GM18873 (cell line): Measurements from ENCODE around the gene MADD.

Source experiments
- ATAC-seq: cut with Tn5 transposase; IDR thresholded peaks from one replicate; pipeline ENCODE4 v1.9.1; 2021; ENCODE audit warnings: mild to moderate bottlenecking, moderate library complexity, moderate number of reproducible peaks; ENCODE audit not compliant: unreplicated experiment, low FRiP score

MADD gene

GRCh38 chr11:47336595-47336994 is 66.7 kb downstream of the MADD start:
- no peak for ATAC-seq

DNA sequence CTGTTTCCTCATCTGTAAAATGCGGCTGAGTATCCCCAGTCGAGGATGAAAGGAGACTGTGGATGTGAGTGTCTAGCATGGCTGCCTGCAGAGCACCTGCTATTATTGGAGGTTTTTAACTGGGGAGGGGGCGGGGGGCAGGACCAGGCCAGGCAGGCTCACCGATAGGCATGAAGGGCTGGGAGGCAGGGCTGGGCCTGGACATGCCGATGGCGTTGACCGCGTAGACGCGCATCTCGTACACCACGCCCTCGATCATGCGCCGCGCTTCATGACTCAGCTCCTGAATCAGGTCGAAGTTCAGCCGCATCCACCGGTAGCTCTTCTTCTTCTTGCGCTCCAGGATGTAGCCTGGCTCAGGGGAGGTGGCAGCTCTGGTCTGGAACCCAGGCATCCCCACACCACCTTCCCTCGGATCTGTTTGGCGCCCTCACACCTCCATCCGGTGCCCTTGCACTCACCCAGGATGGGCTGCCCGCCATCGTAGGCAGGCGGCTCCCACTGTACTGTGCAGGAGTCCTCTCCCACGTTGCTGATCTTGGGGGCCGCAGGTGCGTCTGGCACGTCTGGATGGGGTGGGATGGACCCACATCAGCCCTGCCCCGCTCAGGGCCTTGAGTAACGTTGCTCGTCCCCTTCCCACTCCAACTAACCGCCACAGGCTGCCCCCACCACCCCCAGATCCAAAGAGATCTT is 67.4 kb downstream of the MADD start:
- no peak for ATAC-seq

- ATAC-seq, result no peak
These were observed 68.7 kb downstream of the MADD start for GRCh38 chr11:47338396-47339241.

- no peak for ATAC-seq
These were observed 70.1 kb downstream of the MADD start for GRCh38 chr11:47340010-47340409.

- no peak for ATAC-seq
These were observed 71.2 kb downstream of the MADD start for GRCh38 chr11:47340980-47341775.

DNA sequence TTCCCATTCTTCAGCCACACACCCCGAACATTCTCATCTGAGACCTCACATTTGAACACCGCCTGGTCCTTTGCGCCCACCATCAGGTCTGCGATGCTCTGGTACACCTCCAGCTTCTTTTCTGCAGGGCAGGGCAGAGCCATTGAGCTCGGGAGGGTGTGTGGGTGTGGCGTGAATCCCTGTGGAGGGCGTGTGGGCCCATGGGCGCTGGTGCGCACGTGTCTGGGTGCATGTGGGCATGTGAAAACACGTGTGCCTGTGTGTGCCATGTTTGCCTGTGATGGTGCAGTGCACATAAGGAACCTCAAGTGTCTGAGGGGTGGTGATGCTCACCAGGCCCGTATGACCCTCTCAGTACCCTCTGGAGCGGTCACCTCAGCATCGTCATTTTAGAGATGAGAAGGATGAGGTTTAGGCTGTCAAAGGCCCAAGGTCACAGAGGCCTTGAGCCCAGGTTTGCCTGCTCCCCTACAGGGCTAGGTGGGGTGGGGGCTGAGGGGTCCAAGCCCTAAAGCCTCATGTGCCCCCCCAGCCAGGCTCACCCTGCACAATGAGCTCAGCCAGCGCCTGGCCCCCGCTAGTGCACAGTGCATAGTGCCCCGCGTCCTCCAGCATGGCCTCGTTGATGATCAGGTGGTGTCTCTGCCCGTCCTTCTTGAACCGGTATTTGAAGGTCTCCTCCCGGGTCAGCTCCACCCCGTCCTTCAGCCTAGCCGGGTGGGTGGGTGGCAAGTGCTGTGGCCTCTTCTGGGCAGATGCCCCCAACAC is 72.3 kb downstream of the MADD start:
- ATAC-seq, result no peak

- ATAC-seq, result no peak
These were observed 72.9 kb downstream of the MADD start for GRCh38 chr11:47342854-47343253.

- no peak for ATAC-seq
These were observed 76.1 kb downstream of the MADD start for GRCh38 chr11:47345890-47346563.

GRCh38 chr11:47347137-47347536 is 77.2 kb downstream of the MADD start:
- no peak for ATAC-seq

GRCh38 chr11:47348131-47348802 is 78.3 kb downstream of the MADD start:
- ATAC-seq, result no peak

DNA sequence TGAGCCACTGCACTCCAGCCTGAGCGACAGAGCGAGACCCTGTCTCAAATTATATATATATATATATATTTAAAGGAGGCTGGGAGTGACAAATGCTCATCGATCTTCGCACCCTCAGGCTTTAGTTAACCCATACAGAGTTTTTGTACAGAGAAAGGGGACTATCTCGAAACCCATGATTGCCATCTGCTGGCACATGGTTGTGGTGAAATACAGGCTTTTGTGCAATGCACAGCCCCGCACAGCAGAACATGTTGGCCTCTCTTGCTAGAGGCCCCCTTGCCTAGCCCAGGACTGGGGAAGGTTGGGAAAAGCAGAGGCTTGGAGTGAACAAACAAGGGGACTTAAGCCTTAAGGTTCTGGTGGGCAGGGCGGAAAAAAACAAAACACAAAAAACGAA is 78.9 kb downstream of the MADD start:
- no peak for ATAC-seq

DNA sequence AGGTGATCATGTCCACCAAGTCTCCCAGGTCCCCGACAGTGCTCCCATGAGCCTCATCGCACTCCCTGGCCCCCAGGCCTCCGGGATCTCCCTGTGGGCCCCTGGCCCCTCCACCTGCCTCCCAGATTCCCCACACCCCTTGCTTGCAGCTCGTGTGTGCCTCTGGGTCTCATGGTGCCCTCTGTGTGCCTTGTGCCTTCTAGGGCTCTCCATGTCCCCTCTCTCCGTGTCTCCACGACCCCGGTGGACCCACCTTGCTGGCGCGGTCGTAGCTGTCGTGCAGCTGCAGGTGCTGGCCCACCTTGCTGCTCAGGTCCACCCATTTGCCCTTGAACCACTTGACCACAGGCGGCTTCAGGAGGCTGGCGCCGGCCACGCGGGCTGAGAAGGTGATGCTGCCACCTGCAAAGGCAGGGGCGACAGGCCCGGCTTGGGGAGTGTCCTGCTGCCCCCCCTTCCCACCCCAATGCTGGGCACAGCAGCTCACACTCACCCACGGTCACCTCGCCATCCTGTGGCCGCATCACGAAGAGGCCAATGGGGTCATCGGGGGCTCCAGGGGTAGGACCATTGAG is 79.7 kb downstream of the MADD start:
- ATAC-seq, result no peak

DNA sequence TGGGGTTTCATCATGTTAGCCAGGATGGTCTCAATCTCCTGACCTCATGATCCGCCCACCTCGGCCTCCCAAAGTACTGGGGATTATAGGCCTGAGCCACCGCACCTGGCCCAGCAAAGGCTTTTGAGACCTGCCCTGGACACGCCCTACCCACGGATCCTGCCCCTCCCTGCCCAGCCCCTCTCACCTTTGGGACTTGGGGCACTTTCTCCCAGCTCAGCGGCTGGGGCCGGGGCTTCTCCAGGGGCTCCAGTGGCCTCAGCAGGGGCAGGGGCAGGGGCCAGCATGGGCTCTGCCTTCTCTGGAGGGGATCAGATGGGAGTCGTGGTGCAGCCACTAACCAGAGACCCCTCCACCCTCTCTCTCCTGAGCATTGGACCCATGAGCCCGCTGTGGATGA is 80.4 kb downstream of the MADD start:
- no peak for ATAC-seq

GRCh38 chr11:47351156-47352126 is 81.5 kb downstream of the MADD start:
- no peak for ATAC-seq

DNA sequence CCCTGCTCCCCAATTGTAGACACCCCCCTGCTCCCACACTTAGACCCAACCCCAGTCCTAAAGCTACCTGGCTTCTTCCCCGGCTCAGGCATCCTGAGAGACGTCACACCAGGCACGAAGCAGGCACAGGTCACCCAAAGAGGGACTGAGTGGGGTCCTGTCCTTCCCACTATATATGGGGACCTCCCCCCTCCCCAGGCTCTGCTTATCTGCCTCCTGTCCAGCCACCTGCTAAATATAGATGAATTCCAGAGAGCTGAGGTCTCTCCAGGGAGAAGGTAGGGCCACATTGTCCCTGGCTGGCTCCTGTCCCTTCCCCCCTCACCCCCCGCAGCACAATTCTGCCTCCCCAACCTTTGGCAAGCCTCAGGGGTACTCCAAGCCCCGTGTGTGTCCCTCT is 82.6 kb downstream of the MADD start, which contains the start of gene MYBPC3:
Gene MYBPC3 (minus strand): TSS at position 147 of the 400 bp plus-strand sequence. CDS start 55 bp downstream, at position 92.
- no peak for ATAC-seq

DNA sequence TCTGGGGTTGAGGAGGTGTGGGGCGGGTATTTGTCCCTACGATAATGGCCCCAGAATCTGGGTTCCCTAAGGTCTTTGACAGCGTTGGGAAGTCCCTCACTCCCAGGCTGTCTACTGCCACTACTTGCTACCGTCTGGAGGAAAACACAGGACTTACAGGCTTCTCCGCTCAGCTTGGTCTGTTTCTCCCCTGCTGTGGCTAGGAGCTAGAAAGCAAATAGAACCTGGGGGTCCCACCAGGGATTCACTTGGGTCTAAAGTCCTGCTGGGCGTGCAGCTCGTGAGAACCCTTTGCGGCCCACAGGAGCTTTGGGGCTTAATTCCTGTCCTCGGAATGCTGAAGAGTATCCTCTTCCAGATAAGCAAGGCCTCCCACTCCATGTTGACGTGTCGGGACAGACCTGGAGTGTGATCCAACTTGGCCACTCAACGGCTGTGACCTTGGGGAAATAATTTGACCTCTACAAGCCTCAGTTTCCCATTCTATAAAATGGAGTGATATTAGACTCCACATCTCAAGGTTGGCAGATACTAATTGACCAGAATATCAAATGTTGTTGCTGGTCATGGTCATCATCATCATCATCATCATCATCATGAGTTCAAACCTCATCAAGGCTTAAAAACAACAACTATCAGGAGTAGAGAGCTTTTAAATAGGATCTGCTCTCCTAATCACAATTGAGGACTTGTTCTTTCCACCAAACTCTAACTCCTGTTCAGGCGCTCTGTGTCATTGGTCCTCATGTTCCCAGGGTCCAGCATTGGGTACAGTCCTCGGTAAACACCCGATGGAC is 84.2 kb downstream of the MADD start:
- ATAC-seq, result no peak

DNA sequence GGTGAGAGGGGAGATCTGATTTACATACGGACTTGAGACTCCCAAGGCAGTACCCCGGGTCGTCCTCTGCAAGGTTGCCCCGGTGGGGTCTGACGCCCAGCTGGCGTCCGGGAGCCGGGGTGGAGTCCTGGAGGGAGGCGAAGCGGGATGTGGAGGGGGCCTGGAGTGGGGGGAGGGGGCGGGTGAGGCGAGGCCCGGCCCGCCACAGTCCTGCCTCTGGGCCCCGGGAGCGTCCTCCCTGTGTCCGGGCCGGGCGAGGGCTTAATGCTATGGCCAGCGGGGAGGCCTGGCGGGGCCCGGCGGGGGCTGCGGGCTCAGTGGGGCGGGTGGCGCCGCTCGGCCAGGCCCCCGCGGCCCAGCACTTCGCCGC is 85.0 kb downstream of the MADD start:
- ATAC-seq, result no peak
